Hepatocyte (in vitro differentiated cells): Measurements from ENCODE around the gene FILIP1. TPM values are rescaled to one million over a fixed set of nuclear protein-coding genes. Genes with fewer than 3 reads are reported as not detected.

ENCODE experiments used
- DNase-seq: peaks from one replicate; pipeline ENCODE4 v3.0.0-alpha.2; 2016; ENCODE audit warnings: low spot score
- H2AFZ ChIP-seq: fragments of 200-600 bp; sonication (generic); 2 replicates; pipeline ENCODE4 v1.6.0; 2016; ENCODE audit warnings: antibody characterized with exemption, mild to moderate bottlenecking
- H3K27ac ChIP-seq: fragments of 200-600 bp; sonication (generic); 2 replicates; pipeline ENCODE4 v1.5.1; 2016; ENCODE audit warnings: mild to moderate bottlenecking
- H3K27me3 ChIP-seq: fragments of 200-600 bp; sonication (generic); 2 replicates; pipeline ENCODE4 v1.6.1; 2016
- H3K36me3 ChIP-seq: fragments of 200-600 bp; sonication (generic); replicated peaks from 2 replicates; pipeline ENCODE4 v1.5.1; 2016; ENCODE audit warnings: low read depth; ENCODE audit not compliant: insufficient read depth
- H3K4me1 ChIP-seq: fragments of 200-600 bp; sonication (generic); 2 replicates; pipeline ENCODE4 v1.5.1; 2016; ENCODE audit warnings: mild to moderate bottlenecking, moderate library complexity; ENCODE audit not compliant: insufficient read depth
- H3K4me2 ChIP-seq: fragments of 200-600 bp; sonication (generic); 2 replicates; pipeline ENCODE4 v1.6.0; 2016
- H3K4me3 ChIP-seq: fragments of 200-600 bp; sonication (generic); 2 replicates; pipeline ENCODE4 v1.5.1; 2016; ENCODE audit warnings: mild to moderate bottlenecking
- H3K79me2 ChIP-seq: fragments of 200-600 bp; sonication (generic); 2 replicates; pipeline ENCODE4 v1.6.0; 2017; ENCODE audit warnings: mild to moderate bottlenecking
- H3K9me2 ChIP-seq: fragments of 200-600 bp; sonication (generic); replicated peaks from 2 replicates; pipeline ENCODE4 v1.6.0; 2017; ENCODE audit warnings: mild to moderate bottlenecking; ENCODE audit not compliant: insufficient read depth
- H3K9me3 ChIP-seq: fragments of 200-600 bp; sonication (generic); 2 replicates; pipeline ENCODE4 v1.5.1; 2016; ENCODE audit warnings: low read depth, mild to moderate bottlenecking
- H4K20me1 ChIP-seq: fragments of 200-600 bp; sonication (generic); 2 replicates; pipeline ENCODE4 v1.6.0; 2016; ENCODE audit warnings: mild to moderate bottlenecking; ENCODE audit not compliant: insufficient read depth, poor library complexity, severe bottlenecking
- CTCF ChIP-seq: fragments of 200-600 bp; sonication (generic); IDR thresholded peaks from 2 replicates; pipeline ENCODE4 v1.5.1; 2016; ENCODE audit warnings: antibody characterized with exemption, mild to moderate bottlenecking; ENCODE audit not compliant: poor library complexity
- EZH2 ChIP-seq: fragments of 200-600 bp; sonication (generic); IDR thresholded peaks from 2 replicates; pipeline ENCODE4 v1.6.1; 2016; ENCODE audit warnings: antibody characterized with exemption, mild to moderate bottlenecking, borderline replicate concordance
- EZH2phosphoT487 ChIP-seq: fragments of 200-600 bp; sonication (generic); IDR thresholded peaks from one replicate; pipeline ENCODE4 v1.6.1; 2018; ENCODE audit warnings: antibody characterized with exemption, mild to moderate bottlenecking, low read depth, moderate library complexity; ENCODE audit not compliant: unreplicated experiment, severe bottlenecking
- WGBS: methylation state at CpG from one replicate; pipeline ENCODE4 v1.1.6; 2016; ENCODE audit warnings: low lambda C conversion rate; ENCODE audit errors: missing lambda C conversion rate; 5-methylcytosine and 5-hydroxymethylcytosine counted together
- polyA plus RNA-seq: library from polyadenylated mRNA; unstranded; fragments of >200 nt; fragmentation: Nextera tagmentation; extraction: Ambion mirVana; gene quantifications from 2 replicates; pipeline ENCODE4 v1.2.1, GENCODE V29; 2016
- total RNA-seq: library from RNA; depleted of rRNA; stranded (reverse); fragments of >200 nt; gene quantifications from 2 replicates; pipeline ENCODE4 v1.2.3, GENCODE V29; 2014

FILIP1 gene
- total and polyA plus RNA-seq, 2 experiments from 2014 or later = 4.1 to 6.0 TPM

GRCh38 chr6:75349262-75349984 is 144.2 kb downstream of the FILIP1 start:
- Histone ChIP-seq H4K20me1 (no peaks in the 10 kb centered on the region), H3K9me3 (no peaks in the 10 kb centered on the region), H3K27ac (peak overlapping the region; percentile 11), H3K27me3 (no peaks in the 10 kb centered on the region), H2AFZ (peak overlapping the region; percentile 69), H3K4me2 (peak overlapping the region; percentile 87), H3K9me2 (no peaks in the 10 kb centered on the region), H3K36me3 (no peaks in the 10 kb centered on the region), H3K4me3 (peak overlapping the region; percentile 12), H3K79me2 (no peaks in the 10 kb centered on the region), H3K4me1 (peaks cover 26% of the 10 kb centered on the region)
- TF ChIP-seq EZH2phosphoT487 = no peak
- TF ChIP-seq CTCF = no peak
- TF ChIP-seq EZH2 = no peak
- 3% methylated on average over 24 of the region's 24 CpGs for WGBS
- DNase-seq = peak; percentile 51

DNA sequence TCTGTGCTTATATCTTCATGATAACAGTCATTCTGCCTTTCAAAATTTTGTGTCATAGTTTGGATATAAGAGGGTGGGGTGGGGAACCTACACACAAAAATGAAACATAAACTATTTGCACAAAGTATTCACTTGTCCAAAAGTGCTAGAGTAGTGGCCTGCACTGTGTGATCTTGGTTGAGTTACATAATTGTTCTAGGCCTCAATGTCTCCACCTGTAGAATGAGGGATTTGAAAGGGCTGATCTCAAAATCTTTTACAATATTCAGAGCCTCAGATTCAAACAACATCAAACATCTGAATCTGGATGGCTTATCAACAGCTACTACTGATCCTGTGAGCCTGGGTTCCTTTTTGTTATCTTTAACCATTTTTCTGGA is 144.7 kb downstream of the FILIP1 start:
- Histone ChIP-seq H3K36me3 (no peaks in the 10 kb centered on the region), H3K9me3 (no peaks in the 10 kb centered on the region), H2AFZ (peak overlapping the region; percentile 69), H3K9me2 (no peaks in the 10 kb centered on the region), H3K79me2 (no peaks in the 10 kb centered on the region), H3K4me2 (peak overlapping the region; percentile 87), H3K4me1 (peaks cover 26% of the 10 kb centered on the region), H4K20me1 (no peaks in the 10 kb centered on the region), H3K27ac (peak overlapping the region; percentile 11), H3K4me3 (no peak overlapping the region), H3K27me3 (no peaks in the 10 kb centered on the region)
- TF ChIP-seq CTCF = no peak
- no peak for TF ChIP-seq EZH2phosphoT487
- no peak for TF ChIP-seq EZH2
- no peak for DNase-seq

DNA sequence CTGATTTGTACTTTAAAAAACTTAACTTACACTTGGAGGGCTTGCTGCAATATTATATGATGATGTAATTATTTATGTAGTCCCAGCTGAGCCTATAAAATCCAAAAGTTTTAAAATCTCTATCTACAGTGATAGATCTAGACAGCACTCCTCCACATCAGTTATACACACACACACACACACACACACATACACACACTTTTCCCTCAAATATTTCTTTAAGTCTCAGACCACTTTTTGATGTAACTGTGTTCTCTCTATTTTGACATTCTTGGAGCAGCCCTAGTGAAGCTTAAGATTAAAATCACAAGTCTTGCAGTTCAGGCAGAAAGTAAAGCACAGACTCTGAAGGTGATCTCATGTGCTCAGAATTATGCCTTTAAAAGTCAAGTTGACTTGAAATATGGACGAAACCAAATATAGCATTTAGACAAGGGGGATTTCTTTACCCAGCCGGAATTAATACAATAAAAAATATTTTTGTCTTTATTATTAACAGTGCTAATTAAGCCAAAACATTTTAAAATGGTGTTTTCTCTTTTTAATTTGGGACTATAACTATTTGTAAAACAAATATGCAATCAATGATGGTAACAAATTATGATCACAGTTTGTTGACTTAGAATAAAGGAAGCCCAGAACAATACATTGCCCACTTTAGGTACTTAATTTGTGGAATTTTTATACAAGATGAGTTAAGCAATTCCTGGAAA is 145.5 kb downstream of the FILIP1 start:
- peaks cover 26% of the 10 kb centered on the region for H3K4me1 ChIP-seq
- no peaks in the 10 kb centered on the region for H3K9me2 ChIP-seq
- no peaks in the 10 kb centered on the region for H4K20me1 ChIP-seq
- WGBS = 79% methylated on average over 2 of the region's 2 CpGs
- no peak overlapping the region for H2AFZ ChIP-seq
- H3K9me3 ChIP-seq = no peaks in the 10 kb centered on the region
- no peak overlapping the region for H3K4me3 ChIP-seq
- peak overlapping the region; percentile 87 for H3K4me2 ChIP-seq
- H3K27ac ChIP-seq = peak overlapping the region; percentile 15
- no peaks in the 10 kb centered on the region for H3K27me3 ChIP-seq
- TF ChIP-seq EZH2phosphoT487 (no peak), EZH2 (no peak), CTCF (no peak)
- DNase-seq = peak; percentile 12
- H3K79me2 ChIP-seq = no peaks in the 10 kb centered on the region
- H3K36me3 ChIP-seq = no peaks in the 10 kb centered on the region
